Hepatocyte (in vitro differentiated cells): ENCODE data around the gene MLLT1. TPM values are rescaled to one million over a fixed set of nuclear protein-coding genes. Genes with fewer than 3 reads are reported as not detected.

Source experiments
- DNase-seq: peaks from one replicate; pipeline ENCODE4 v3.0.0-alpha.2; 2016; ENCODE audit warnings: low spot score
- H2AFZ ChIP-seq: fragments of 200-600 bp; sonication (generic); 2 replicates; pipeline ENCODE4 v1.6.0; 2016; ENCODE audit warnings: antibody characterized with exemption, mild to moderate bottlenecking
- H3K27ac ChIP-seq: fragments of 200-600 bp; sonication (generic); 2 replicates; pipeline ENCODE4 v1.5.1; 2016; ENCODE audit warnings: mild to moderate bottlenecking
- H3K27me3 ChIP-seq: fragments of 200-600 bp; sonication (generic); 2 replicates; pipeline ENCODE4 v1.6.1; 2016
- H3K36me3 ChIP-seq: fragments of 200-600 bp; sonication (generic); replicated peaks from 2 replicates; pipeline ENCODE4 v1.5.1; 2016; ENCODE audit warnings: low read depth; ENCODE audit not compliant: insufficient read depth
- H3K4me1 ChIP-seq: fragments of 200-600 bp; sonication (generic); 2 replicates; pipeline ENCODE4 v1.5.1; 2016; ENCODE audit warnings: mild to moderate bottlenecking, moderate library complexity; ENCODE audit not compliant: insufficient read depth
- H3K4me2 ChIP-seq: fragments of 200-600 bp; sonication (generic); 2 replicates; pipeline ENCODE4 v1.6.0; 2016
- H3K4me3 ChIP-seq: fragments of 200-600 bp; sonication (generic); 2 replicates; pipeline ENCODE4 v1.5.1; 2016; ENCODE audit warnings: mild to moderate bottlenecking
- H3K79me2 ChIP-seq: fragments of 200-600 bp; sonication (generic); 2 replicates; pipeline ENCODE4 v1.6.0; 2017; ENCODE audit warnings: mild to moderate bottlenecking
- H3K9me2 ChIP-seq: fragments of 200-600 bp; sonication (generic); replicated peaks from 2 replicates; pipeline ENCODE4 v1.6.0; 2017; ENCODE audit warnings: mild to moderate bottlenecking; ENCODE audit not compliant: insufficient read depth
- H3K9me3 ChIP-seq: fragments of 200-600 bp; sonication (generic); 2 replicates; pipeline ENCODE4 v1.5.1; 2016; ENCODE audit warnings: low read depth, mild to moderate bottlenecking
- H4K20me1 ChIP-seq: fragments of 200-600 bp; sonication (generic); 2 replicates; pipeline ENCODE4 v1.6.0; 2016; ENCODE audit warnings: mild to moderate bottlenecking; ENCODE audit not compliant: insufficient read depth, poor library complexity, severe bottlenecking
- CTCF ChIP-seq: fragments of 200-600 bp; sonication (generic); IDR thresholded peaks from 2 replicates; pipeline ENCODE4 v1.5.1; 2016; ENCODE audit warnings: antibody characterized with exemption, mild to moderate bottlenecking; ENCODE audit not compliant: poor library complexity
- EZH2 ChIP-seq: fragments of 200-600 bp; sonication (generic); IDR thresholded peaks from 2 replicates; pipeline ENCODE4 v1.6.1; 2016; ENCODE audit warnings: antibody characterized with exemption, mild to moderate bottlenecking, borderline replicate concordance
- EZH2phosphoT487 ChIP-seq: fragments of 200-600 bp; sonication (generic); IDR thresholded peaks from one replicate; pipeline ENCODE4 v1.6.1; 2018; ENCODE audit warnings: antibody characterized with exemption, mild to moderate bottlenecking, low read depth, moderate library complexity; ENCODE audit not compliant: unreplicated experiment, severe bottlenecking
- WGBS: methylation state at CpG from one replicate; pipeline ENCODE4 v1.1.6; 2016; ENCODE audit warnings: low lambda C conversion rate; ENCODE audit errors: missing lambda C conversion rate; 5-methylcytosine and 5-hydroxymethylcytosine counted together
- polyA plus RNA-seq: library from polyadenylated mRNA; unstranded; fragments of >200 nt; fragmentation: Nextera tagmentation; extraction: Ambion mirVana; gene quantifications from 2 replicates; pipeline ENCODE4 v1.2.1, GENCODE V29; 2016
- total RNA-seq: library from RNA; depleted of rRNA; stranded (reverse); fragments of >200 nt; gene quantifications from 2 replicates; pipeline ENCODE4 v1.2.3, GENCODE V29; 2014

Gene MLLT1
- total and polyA plus RNA-seq, 2 experiments from 2014 or later, result 17.2 to 23.3 TPM

GRCh38 chr19:6246174-6247006 lies 33.4 kb downstream of the MLLT1 start:
- Histone ChIP-seq H2AFZ (no peak overlapping the region), H3K9me3 (no peaks in the 10 kb centered on the region), H3K27me3 (no peaks in the 10 kb centered on the region), H3K4me2 (no peak overlapping the region), H3K36me3 (no peaks in the 10 kb centered on the region), H3K9me2 (no peaks in the 10 kb centered on the region), H4K20me1 (peaks cover 54% of the 10 kb centered on the region), H3K4me1 (no peaks in the 10 kb centered on the region), H3K79me2 (peaks cover 100% of the 10 kb centered on the region), H3K27ac (no peak overlapping the region), H3K4me3 (no peak overlapping the region)
- no peak for DNase-seq
- TF ChIP-seq EZH2phosphoT487 (no peak), EZH2 (no peak), CTCF (no peak)
- WGBS, result 87% methylated on average over 20 of the region's 20 CpGs

GRCh38 chr19:6242677-6243076 lies 37.1 kb downstream of the MLLT1 start:
- H3K9me2 ChIP-seq, result no peaks in the 10 kb centered on the region
- no peaks in the 10 kb centered on the region for H3K27me3 ChIP-seq
- no peaks in the 10 kb centered on the region for H3K4me1 ChIP-seq
- 95% methylated on average over 10 of the region's 10 CpGs for WGBS
- H3K4me3 ChIP-seq, result no peak overlapping the region
- H3K9me3 ChIP-seq, result no peaks in the 10 kb centered on the region
- no peak overlapping the region for H3K4me2 ChIP-seq
- H2AFZ ChIP-seq, result no peak overlapping the region
- no peak for DNase-seq
- H3K27ac ChIP-seq, result no peak overlapping the region
- TF ChIP-seq EZH2phosphoT487, result no peak
- TF ChIP-seq CTCF, result no peak
- TF ChIP-seq EZH2, result no peak
- H4K20me1 ChIP-seq, result peaks cover 62% of the 10 kb centered on the region
- no peaks in the 10 kb centered on the region for H3K36me3 ChIP-seq
- peaks cover 99% of the 10 kb centered on the region for H3K79me2 ChIP-seq

- H2AFZ ChIP-seq, result no peak overlapping the region
- H3K27me3 ChIP-seq, result no peaks in the 10 kb centered on the region
- H3K27ac ChIP-seq, result no peak overlapping the region
- peaks cover 98% of the 10 kb centered on the region for H3K79me2 ChIP-seq
- peaks cover 67% of the 10 kb centered on the region for H4K20me1 ChIP-seq
- WGBS, result 95% methylated on average over 25 of the region's 25 CpGs
- no peaks in the 10 kb centered on the region for H3K36me3 ChIP-seq
- TF ChIP-seq EZH2 (no peak), EZH2phosphoT487 (no peak), CTCF (no peak)
- no peaks in the 10 kb centered on the region for H3K4me1 ChIP-seq
- H3K9me3 ChIP-seq, result no peaks in the 10 kb centered on the region
- DNase-seq, result no peak
- no peak overlapping the region for H3K4me2 ChIP-seq
- H3K4me3 ChIP-seq, result no peak overlapping the region
- no peaks in the 10 kb centered on the region for H3K9me2 ChIP-seq
Measured at GRCh38 chr19:6241680-6242377, 37.9 kb downstream of the MLLT1 start.
